Measurements from ENCODE around the gene ZBED4.
"Not testable (repeated sequence)": the region's sequence is repeated elsewhere in the genome, so short reads cannot be mapped to it uniquely, and the experiment has no call there.

The ZBED4 gene

DNA sequence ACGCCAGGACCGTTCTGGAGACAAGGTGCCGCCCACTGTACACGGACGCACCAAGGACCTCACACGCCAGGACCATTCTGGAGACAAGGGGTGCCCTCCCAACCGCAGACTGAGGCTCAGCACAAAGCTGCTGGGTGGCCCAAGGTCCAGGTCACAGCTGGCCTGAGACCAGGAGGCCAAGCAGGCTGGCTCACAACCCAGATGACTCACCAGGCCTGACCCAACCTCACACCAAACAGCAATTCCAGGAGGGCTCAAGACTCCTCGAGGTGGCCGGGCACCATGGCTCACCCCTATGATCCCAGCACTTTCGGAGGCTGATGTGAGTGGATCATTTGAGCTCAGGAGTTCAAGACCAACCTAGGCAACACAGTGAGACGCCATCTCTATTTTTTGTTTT is 40.8 kb upstream of the ZBED4 start:
- no peak for TF ChIP-seq CTCF (conservative IDR thresholded peaks at IDR 0.05; ENCODE audit: low read depth, low read length)
- no peak for DNase-seq (ENCODE audit: low read depth)

DNA sequence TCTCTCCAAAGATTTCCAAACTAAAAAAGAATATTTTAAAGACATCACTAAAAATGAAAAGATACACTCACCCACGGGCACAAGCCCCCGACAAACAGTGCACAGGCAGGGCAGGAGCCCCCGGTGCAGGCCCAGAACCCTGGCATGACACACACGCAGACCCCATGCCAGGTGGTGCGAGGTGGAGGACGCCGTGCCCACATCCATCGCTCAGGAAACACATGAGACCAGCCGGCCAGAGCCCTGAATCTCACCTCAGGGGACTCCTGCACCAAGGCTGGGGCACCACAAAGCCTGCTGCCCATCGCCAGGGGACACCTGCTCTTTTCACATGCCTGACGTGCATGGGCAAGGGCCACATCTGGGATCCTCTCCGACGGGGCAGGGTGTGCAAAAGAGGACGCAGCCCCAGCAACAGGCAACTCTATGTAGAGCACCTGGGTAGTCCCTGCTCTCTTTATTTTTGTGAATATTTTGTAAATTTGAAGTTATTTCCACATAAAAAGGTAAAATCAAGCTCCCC is 39.4 kb upstream of the ZBED4 start:
- no peak overlapping the region for H3K4me3 ChIP-seq (ENCODE audit: low read length)
- TF ChIP-seq CTCF (conservative IDR thresholded peaks at IDR 0.05; ENCODE audit: low read depth, low read length) = no peak
- DNase-seq (ENCODE audit: low read depth) = no peak

More for the DNA sequence above, 40.8 kb upstream of the ZBED4 start:
- H3K4me3 ChIP-seq (ENCODE audit: low read length) = no peak overlapping the region

DNA sequence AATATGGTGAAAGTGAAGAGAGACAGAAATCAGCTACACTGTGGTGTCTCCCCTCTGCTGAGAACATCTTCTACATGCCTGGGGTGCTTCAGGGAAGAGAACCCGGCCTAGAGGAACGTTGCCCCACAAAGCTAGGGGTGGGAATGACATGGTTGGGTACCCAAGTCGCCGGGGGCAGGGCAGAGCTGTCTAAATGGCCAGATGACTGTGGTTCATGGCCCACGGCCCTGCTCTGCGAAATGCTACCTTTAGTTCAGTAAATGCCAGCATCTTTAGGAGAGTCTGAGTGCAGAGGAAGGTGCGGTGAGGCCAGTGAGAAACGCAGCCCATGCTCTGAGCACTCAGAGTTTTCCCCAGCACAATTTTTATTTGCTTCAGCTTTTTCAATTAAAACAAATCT is 38.8 kb upstream of the ZBED4 start:
- TF ChIP-seq CTCF (conservative IDR thresholded peaks at IDR 0.05; ENCODE audit: low read depth, low read length) = no peak

DNA sequence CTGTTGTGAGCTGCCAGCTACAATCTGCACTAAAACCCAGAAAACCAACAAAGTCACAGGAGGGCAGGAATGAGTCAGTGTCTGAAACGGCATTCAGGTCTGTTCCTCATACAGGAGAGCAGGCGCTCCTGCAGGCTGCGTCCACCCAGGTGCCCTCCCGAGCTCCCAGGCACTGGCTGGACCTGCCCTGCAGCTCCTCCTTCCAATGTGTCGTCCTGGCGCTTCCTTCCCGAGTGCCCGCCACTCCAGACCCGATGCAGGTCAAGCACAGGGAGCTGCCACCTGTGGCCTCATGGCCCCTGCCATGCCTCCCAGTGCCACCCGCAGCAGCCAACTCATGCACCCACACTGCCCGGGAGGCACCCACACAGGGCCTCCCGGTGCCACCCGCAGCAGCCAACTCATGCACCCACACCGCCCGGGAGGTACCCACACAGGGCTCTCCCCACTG is 38.0 kb upstream of the ZBED4 start:
- TF ChIP-seq CTCF (conservative IDR thresholded peaks at IDR 0.05; ENCODE audit: low read depth, low read length) = no peak
- no peak for DNase-seq (ENCODE audit: low read depth)
- no peak overlapping the region for H3K4me3 ChIP-seq (ENCODE audit: low read length)

More for the DNA sequence above, 38.8 kb upstream of the ZBED4 start:
- H3K4me3 ChIP-seq (ENCODE audit: low read length) = no peak overlapping the region
- DNase-seq (ENCODE audit: low read depth) = no peak

DNA sequence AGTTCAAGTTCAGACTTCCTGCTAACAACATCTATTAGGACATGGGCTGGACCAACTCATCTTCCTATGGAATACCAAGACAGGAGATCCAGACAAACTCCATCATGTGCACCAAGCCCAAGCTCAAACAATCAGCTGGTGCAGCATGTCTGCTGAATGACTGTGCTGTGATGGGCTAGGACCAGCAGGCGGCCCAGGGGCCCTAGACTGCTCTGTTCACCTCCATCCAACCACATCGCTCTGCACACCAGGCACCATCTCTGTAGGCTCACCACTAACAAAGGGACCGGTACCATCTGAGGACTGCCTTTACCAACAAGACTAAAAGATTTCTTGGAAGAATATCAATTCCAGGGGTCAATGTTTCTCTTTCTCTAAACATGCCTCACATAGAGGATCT is 36.3 kb upstream of the ZBED4 start:
- no peak for DNase-seq (ENCODE audit: low read depth)
- H3K4me3 ChIP-seq (ENCODE audit: low read length) = no peak overlapping the region
- TF ChIP-seq CTCF (conservative IDR thresholded peaks at IDR 0.05; ENCODE audit: low read depth, low read length) = no peak

- TF ChIP-seq CTCF (conservative IDR thresholded peaks at IDR 0.05; ENCODE audit: low read depth, low read length) = peak; percentile 8
- no peak overlapping the region for H3K4me3 ChIP-seq (ENCODE audit: low read length)
- DNase-seq (ENCODE audit: low read depth) = no peak
Measured at GRCh38 chr22:49820984-49821383, 32.7 kb upstream of the ZBED4 start.

DNA sequence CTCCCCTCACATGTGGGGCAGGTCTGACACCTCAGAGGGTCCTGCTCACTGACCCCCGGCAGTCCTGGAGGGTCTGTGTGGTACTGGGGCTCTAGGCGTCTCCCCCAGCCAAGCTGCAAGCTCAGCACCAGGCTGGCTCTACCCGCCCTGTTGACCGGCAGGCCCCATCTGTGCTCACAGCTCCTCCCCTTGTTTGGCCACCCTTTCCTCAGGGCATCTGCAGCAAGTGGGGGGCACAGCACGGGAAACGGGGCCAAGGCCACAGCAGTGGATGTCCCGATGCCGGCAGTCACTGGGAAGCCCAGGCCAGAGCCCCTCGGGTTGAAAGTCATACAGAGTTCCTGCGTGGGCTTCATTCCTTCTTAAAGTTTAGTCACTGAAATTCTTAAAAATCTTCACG is 31.9 kb upstream of the ZBED4 start:
- not testable (repeated sequence) for DNase-seq (ENCODE audit: low read depth); H3K4me3 ChIP-seq (ENCODE audit: low read length)
